PC-9 (cell line): ENCODE data around the gene CCDC60. TPM values are rescaled to one million over a fixed set of nuclear protein-coding genes. Genes with fewer than 3 reads are reported as not detected.
"Not testable (repeated sequence)": the region's sequence is repeated elsewhere in the genome, so short reads cannot be mapped to it uniquely, and the experiment has no call there.

Source experiments
- BruUV-seq: library from RNA; stranded (reverse); fragments of 400-500 nt; replicated peaks from 2 replicates; lab custom pipeline; 2021; lab: Mats Ljungman, UMichigan
- CTCF ChIA-PET: fragments of 300-600 bp; sonication (Branson Sonifier 250); formaldehyde crosslinking; loops from one replicate; lab custom pipeline; 2022; ENCODE audit warnings: antibody characterized with exemption; lab: Charles Lee
- POLR2A ChIA-PET: fragments of 300-600 bp; sonication (Branson Sonifier 250); formaldehyde crosslinking; loops from one replicate; lab custom pipeline; 2022; ENCODE audit warnings: antibody characterized with exemption; ENCODE audit not compliant: unreplicated experiment; lab: Charles Lee
- DNase-seq, 2 experiments: peaks; one replicate each; pipeline versions ENCODE4 v3.0.0 to v3.0.0-alpha.2; 2015 to 2022; ENCODE audit warnings: mixed read lengths in 1 of 2
- H2AFZ ChIP-seq: fragments of 200-600 bp; sonication (generic); 2 replicates; pipeline ENCODE4 v1.8.1; 2017; ENCODE audit warnings: antibody characterized with exemption
- H3F3A ChIP-seq: fragments of 200-600 bp; sonication (generic); 2 replicates; pipeline ENCODE4 v1.8.1; 2017; ENCODE audit warnings: antibody characterized with exemption, mild to moderate bottlenecking, low read depth; ENCODE audit not compliant: insufficient read depth
- H3K27ac ChIP-seq: fragments of 200-600 bp; sonication (generic); 2 replicates; pipeline ENCODE4 v1.6.1; 2016; ENCODE audit warnings: mixed run types
- H3K27me3 ChIP-seq: fragments of 200-600 bp; sonication (generic); 2 replicates; pipeline ENCODE4 v1.6.1; 2016; ENCODE audit warnings: low read depth, mixed run types; ENCODE audit not compliant: insufficient read depth
- H3K36me3 ChIP-seq: fragments of 200-600 bp; sonication (generic); 2 replicates; pipeline ENCODE4 v1.6.1; 2016; ENCODE audit warnings: low read depth, mixed run types
- H3K4me1 ChIP-seq: fragments of 200-600 bp; sonication (generic); replicated peaks from 2 replicates; pipeline ENCODE4 v1.6.1; 2016; ENCODE audit warnings: mixed run types; ENCODE audit not compliant: insufficient read depth
- H3K4me2 ChIP-seq: fragments of 200-600 bp; sonication (generic); 2 replicates; pipeline ENCODE4 v1.6.1; 2017; ENCODE audit warnings: mixed run types
- H3K4me3 ChIP-seq: fragments of 200-600 bp; sonication (generic); 2 replicates; pipeline ENCODE4 v1.6.1; 2016; ENCODE audit warnings: mixed run types
- H3K79me2 ChIP-seq: fragments of 200-600 bp; sonication (generic); 2 replicates; pipeline ENCODE4 v1.6.1; 2017; ENCODE audit warnings: low read depth, mixed run types
- H3K9me2 ChIP-seq: fragments of 200-600 bp; sonication (generic); 2 replicates; pipeline ENCODE4 v1.8.1; 2017; ENCODE audit warnings: mild to moderate bottlenecking; ENCODE audit not compliant: insufficient read depth
- H3K9me3 ChIP-seq: fragments of 200-600 bp; sonication (generic); 2 replicates; pipeline ENCODE4 v1.8.1; 2016; ENCODE audit warnings: low read depth; ENCODE audit not compliant: insufficient read depth
- H4K20me1 ChIP-seq: fragments of 200-600 bp; sonication (generic); 2 replicates; pipeline ENCODE4 v1.8.1; 2017; ENCODE audit not compliant: insufficient read depth
- EZH2 ChIP-seq: fragments of 200-600 bp; sonication (generic); IDR thresholded peaks from 2 replicates; pipeline ENCODE4 v1.8.0; 2017; ENCODE audit warnings: antibody characterized with exemption, low read depth
- intact Hi-C: fragments of 100-400 bp; cut with micrococcal nuclease; formaldehyde crosslinking; loops from one replicate; pipeline ENCODE4 v1.10.0; 2022; ENCODE audit not compliant: unreplicated experiment
- total RNA-seq: library from RNA; stranded (reverse); gene quantifications from 2 replicates; pipeline ENCODE4 v1.2.3, GENCODE V29; 2021
- TF ChIP-seq, protein P1 (sequence below): fragments of 200-600 bp; sonication (generic); conservative IDR thresholded peaks from 2 replicates; pipeline ENCODE4 v1.6.1; 2017; ENCODE audit warnings: mixed run types, antibody characterized with exemption, mild to moderate bottlenecking, moderate library complexity

CCDC60 gene
- total RNA-seq, 1 experiment from 2014 or later = not detected

- Histone ChIP-seq H3K79me2 (no peaks in the 10 kb centered on the region), H2AFZ (no peak overlapping the region), H3K4me1 (no peaks in the 10 kb centered on the region), H3K9me3 (no peaks in the 10 kb centered on the region), H3K9me2 (no peaks in the 10 kb centered on the region), H4K20me1 (no peaks in the 10 kb centered on the region), H3K4me2 (no peak overlapping the region), H3K4me3 (no peak overlapping the region), H3K27me3 (peaks cover 24% of the 10 kb centered on the region), H3K27ac (no peak overlapping the region), H3F3A (no peaks in the 10 kb centered on the region), H3K36me3 (no peaks in the 10 kb centered on the region)
- CTCF ChIA-PET = no interaction called here
- BruUV-seq = no TSS peak
- no peak for TF ChIP-seq EZH2
- TF ChIP-seq, protein P1, sequence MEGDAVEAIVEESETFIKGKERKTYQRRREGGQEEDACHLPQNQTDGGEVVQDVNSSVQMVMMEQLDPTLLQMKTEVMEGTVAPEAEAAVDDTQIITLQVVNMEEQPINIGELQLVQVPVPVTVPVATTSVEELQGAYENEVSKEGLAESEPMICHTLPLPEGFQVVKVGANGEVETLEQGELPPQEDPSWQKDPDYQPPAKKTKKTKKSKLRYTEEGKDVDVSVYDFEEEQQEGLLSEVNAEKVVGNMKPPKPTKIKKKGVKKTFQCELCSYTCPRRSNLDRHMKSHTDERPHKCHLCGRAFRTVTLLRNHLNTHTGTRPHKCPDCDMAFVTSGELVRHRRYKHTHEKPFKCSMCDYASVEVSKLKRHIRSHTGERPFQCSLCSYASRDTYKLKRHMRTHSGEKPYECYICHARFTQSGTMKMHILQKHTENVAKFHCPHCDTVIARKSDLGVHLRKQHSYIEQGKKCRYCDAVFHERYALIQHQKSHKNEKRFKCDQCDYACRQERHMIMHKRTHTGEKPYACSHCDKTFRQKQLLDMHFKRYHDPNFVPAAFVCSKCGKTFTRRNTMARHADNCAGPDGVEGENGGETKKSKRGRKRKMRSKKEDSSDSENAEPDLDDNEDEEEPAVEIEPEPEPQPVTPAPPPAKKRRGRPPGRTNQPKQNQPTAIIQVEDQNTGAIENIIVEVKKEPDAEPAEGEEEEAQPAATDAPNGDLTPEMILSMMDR = no peak
- POLR2A ChIA-PET = no interaction called here
- DNase-seq = no peak
- intact Hi-C loops = no loop called here
These were observed 7.5 kb downstream of the CCDC60 start for GRCh38 chr12:119341988-119342387.

DNA sequence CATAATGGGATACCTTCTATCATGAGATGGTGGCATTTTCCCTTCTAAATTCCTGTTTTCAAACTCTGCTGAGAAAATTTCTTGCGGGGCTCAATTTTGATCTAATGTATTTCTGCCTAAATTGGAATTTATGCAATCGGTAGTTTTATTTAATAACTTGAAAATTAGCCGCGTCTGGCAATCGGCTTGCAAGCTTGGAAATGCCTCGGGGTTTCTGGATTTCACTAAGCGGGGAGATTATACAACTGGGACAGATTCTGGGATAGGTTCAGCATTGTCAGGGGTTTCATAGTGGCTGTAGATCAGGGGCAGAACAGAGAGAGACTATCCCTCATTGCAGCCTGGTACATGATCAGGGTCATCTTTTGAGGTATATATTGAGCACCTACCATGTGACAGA, 8.6 kb downstream of the CCDC60 start:
- no peaks in the 10 kb centered on the region for H3K9me2 ChIP-seq
- POLR2A ChIA-PET = no interaction called here
- peaks cover 19% of the 10 kb centered on the region; the same call in 1 of the 2 replicates for H3K27me3 ChIP-seq
- no peak for TF ChIP-seq EZH2
- TF ChIP-seq, protein P1 = no peak
- no peaks in the 10 kb centered on the region for H3F3A ChIP-seq
- no peaks in the 10 kb centered on the region for H3K36me3 ChIP-seq
- no TSS peak for BruUV-seq
- no peak overlapping the region for H3K4me2 ChIP-seq
- H3K27ac ChIP-seq = no peak overlapping the region
- no peak overlapping the region for H3K4me3 ChIP-seq
- H3K79me2 ChIP-seq = no peaks in the 10 kb centered on the region
- no peak overlapping the region for H2AFZ ChIP-seq
- no peaks in the 10 kb centered on the region for H3K9me3 ChIP-seq
- H4K20me1 ChIP-seq = no peaks in the 10 kb centered on the region; the same call in 1 of the 2 replicates
- no peak for DNase-seq
- CTCF ChIA-PET = no interaction called here
- intact Hi-C loops = no loop called here
- no peaks in the 10 kb centered on the region for H3K4me1 ChIP-seq

DNA sequence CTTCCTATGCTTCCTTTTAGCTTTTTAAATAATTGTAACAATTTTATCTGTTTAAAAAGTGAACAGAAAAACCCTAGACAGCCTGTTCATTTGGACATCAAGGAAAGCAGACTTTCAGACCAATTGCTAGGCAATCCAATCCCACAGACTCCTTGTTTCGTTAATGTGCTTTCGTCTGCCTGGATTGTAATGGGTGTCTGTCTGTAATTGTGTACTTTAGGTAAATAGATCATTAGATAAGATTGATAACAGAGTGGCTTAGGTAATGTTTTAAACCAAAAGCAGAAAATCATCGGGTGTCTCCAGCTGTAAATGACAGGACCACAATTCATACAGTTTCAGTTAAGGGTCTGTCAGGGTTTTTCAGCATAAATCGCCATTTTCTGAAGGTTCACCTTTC, 19.6 kb downstream of the CCDC60 start:
- Histone ChIP-seq H3K27ac (no peak overlapping the region), H3K36me3 (no peaks in the 10 kb centered on the region), H3K4me1 (no peaks in the 10 kb centered on the region), H4K20me1 (no peaks in the 10 kb centered on the region), H3F3A (no peaks in the 10 kb centered on the region), H3K27me3 (no peaks in the 10 kb centered on the region; the same call in 1 of the 2 replicates), H3K79me2 (no peaks in the 10 kb centered on the region), H3K4me2 (no peak overlapping the region), H3K9me2 (no peaks in the 10 kb centered on the region), H2AFZ (no peak overlapping the region), H3K4me3 (no peak overlapping the region), H3K9me3 (no peaks in the 10 kb centered on the region)
- DNase-seq = no peak
- TF ChIP-seq EZH2 = no peak
- TF ChIP-seq, protein P1 = no peak
- intact Hi-C loops = no loop called here
- CTCF ChIA-PET = no interaction called here
- POLR2A ChIA-PET = no interaction called here
- no TSS peak for BruUV-seq

- H3K27me3 ChIP-seq, H3F3A ChIP-seq, H3K27ac ChIP-seq, H3K4me3 ChIP-seq, BruUV-seq, CTCF ChIA-PET, H4K20me1 ChIP-seq, H3K4me1 ChIP-seq, H2AFZ ChIP-seq, H3K9me3 ChIP-seq, H3K79me2 ChIP-seq, H3K9me2 ChIP-seq, H3K36me3 ChIP-seq, DNase-seq, POLR2A ChIA-PET, H3K4me2 ChIP-seq, intact Hi-C loops: not testable (repeated sequence)
These were observed 25.8 kb downstream of the CCDC60 start for GRCh38 chr12:119360366-119360765.
